GM11168 (cell line): ENCODE measurements around the gene USP14.

Experiments used
- in situ Hi-C: fragments of 300-500 bp; cut with MboI; formaldehyde crosslinking; loops from one replicate; pipeline ENCODE4 v1.12.0; 2022; ENCODE audit warnings: low sequenced_read_pairs; ENCODE audit not compliant: unreplicated experiment

USP14 gene

GRCh38 chr18:159037-159652, 788 bp downstream of the USP14 start:
- in situ Hi-C loops: no loop called here

DNA sequence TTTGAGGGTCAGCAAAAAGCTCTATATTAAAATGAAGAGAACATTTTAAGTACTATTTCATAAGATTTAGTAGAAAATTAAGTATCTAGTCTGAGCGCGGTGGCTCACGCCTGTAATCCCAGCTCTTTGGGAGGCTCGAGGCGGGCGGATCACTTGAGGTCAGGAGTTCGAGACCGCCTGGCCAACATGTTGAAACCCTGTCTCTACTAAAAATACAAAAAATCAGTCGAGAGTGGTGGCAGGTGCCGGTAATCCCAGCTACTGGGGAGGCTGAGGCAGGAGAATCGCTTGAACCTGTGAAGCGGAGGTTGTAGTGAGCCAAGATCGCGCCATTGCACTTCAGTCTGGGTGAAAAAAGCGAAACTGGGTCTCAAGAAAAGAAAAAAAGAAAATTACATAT, 1.6 kb downstream of the USP14 start:
- in situ Hi-C loops: no loop called here

DNA sequence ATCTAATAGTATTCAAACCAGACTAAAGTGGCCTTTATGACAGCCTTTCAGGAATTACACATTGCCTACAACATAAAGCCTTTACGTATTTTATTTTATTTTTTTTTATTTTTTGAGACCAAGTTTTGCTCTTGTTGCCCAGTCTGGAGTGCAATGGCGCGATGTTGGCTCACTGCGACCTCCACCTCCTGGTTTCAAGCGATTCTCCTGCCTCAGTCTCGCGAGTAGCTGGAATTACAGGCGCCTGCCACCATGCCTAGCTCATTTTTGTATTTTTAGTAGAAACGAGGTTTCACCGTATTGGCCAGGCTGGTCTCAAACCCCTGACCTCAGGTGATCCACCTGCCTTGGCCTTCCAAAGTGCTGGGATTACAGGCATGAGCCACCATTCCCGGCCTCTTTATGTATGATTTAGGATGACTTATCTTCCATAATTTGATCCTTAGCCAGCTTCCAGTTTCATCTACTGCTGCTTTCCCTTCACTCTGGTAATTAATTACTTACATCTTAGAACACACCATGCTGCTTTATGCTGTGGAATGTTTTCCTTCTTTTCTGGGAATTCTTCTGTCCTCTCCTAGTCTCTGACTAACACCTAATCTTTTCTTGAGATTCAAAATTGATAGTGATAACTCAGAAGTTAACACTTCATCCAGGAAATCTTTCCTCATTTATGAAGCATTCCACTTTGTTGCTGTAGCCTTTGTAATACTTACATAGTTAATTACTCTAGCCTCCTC, 2.6 kb downstream of the USP14 start:
- in situ Hi-C loops: no loop called here

GRCh38 chr18:172361-172760, 14.0 kb downstream of the USP14 start:
- in situ Hi-C loops: no loop called here

DNA sequence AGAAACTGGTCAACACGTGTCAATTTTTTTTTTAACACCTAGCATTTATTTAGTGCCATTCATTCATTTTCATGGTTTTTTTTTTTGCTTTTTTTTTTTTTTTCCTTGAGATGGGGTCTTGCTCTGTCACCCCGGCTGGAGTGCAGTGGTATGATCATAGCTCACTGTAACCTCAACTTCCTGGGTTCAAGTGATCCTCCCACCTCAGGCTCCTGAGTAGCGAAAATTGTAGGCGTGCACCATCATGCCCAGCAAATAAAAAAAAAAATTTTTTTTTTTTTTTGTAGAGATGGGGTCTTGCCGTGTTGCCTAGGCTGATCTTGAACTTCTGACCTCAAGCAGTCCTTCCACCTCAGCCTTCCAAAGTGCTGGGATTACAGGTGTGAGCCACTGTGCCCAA, 21.1 kb downstream of the USP14 start:
- in situ Hi-C loops: no loop called here

DNA sequence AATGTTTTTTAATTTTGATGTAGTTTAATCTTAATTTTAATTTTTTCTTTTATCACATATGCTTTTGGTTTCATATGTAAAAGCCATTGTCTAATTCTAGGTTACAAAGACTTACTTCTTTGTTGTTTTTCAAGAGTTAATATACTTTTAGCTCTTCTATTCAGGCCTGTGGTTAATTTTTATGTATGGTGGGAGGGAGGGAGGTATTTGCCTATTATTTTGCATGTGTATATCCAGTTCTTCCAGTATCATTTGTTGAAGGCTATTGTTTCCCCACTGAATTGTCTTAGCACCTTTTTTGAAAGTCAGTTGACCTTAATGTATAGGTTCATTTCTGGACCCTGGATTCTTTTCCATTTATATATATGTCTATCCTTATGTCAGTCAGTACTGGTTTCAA, 23.4 kb downstream of the USP14 start:
- in situ Hi-C loops: no loop called here

- in situ Hi-C loops: no loop called here
Measured at GRCh38 chr18:183769-184168, 25.4 kb downstream of the USP14 start.

- in situ Hi-C loops: no loop called here
Measured at GRCh38 chr18:189254-189653, 30.9 kb downstream of the USP14 start.

DNA sequence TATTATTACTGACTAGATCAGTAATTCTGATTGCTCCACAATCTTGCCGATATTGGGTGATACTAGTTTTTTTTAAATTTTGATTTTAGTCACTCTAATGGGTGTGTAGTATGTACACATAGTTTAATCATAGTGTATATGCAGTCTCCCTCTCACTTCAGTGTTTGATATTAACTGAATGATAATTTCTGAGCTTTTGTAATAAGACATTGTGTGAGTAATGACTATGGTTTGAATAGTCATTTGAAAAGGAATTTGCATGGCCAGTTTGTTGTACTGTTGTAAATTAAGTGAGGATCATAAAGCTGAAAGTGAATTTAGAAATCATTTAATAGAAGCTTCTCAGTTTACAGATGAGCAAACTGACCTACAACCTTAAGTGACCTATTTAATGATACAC, 33.4 kb downstream of the USP14 start:
- in situ Hi-C loops: no loop called here

- in situ Hi-C loops: no loop called here
Measured at GRCh38 chr18:192801-193200, 34.4 kb downstream of the USP14 start.

- in situ Hi-C loops: no loop called here
Measured at GRCh38 chr18:195651-196050, 37.3 kb downstream of the USP14 start.

- in situ Hi-C loops: no loop called here
Measured at GRCh38 chr18:199214-199613, 40.9 kb downstream of the USP14 start.

DNA sequence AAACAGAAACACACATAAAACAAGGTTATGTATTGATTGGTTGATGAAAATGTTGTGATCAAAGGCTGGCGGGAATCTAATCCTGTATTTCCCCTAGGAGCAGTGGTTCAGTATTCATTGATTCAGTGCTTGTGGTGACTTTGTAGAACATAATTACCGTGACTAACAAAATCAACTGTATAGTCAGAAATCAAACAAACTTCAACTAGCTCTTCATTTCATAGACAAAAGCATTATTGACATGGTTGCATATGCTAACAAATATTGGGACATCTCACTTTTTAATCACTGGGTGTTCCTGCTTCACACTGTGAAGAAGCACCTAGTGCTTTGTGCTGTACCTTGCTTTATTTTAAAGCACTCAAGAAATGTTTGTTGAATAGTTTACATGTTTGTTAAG, 41.4 kb downstream of the USP14 start:
- in situ Hi-C loops: no loop called here

DNA sequence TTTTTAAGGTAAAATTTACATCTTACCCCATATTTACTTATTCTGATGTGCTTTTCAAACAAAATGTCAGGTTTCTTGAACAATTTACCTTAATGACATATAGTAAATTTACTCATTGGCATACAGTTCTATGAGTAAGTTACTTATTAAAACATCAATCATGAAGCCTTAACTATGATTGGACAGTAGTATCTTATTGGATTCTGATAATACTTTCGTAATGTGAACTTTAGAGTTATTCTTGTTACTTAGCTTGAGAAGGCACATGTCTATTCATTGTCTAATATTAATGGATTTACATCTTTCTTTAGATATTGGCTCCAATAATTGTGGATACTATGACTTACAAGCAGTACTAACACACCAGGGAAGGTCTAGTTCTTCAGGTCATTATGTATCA, 51.7 kb downstream of the USP14 start:
- in situ Hi-C loops: no loop called here

- in situ Hi-C loops: no loop called here
Measured at GRCh38 chr18:210733-211132, 52.4 kb downstream of the USP14 start.

DNA sequence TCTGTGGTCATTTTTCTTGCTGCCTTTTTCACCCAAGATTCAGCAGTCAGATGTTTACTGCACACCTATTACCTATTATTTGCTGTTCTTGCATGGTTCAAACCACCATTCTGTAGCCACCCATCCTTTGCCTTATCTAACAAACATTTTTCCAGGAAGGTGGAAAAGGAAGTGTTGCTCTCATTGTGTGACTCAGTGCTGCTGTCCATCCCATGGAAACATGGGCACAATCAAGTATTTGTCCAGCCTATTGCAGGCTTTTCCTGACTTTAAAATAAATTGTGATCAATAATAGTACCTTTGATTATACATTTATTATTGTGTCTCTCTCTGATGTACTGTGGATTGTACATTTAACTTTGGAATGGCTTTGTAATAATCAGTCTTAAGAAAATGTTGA, 53.2 kb downstream of the USP14 start:
- in situ Hi-C loops: no loop called here

- in situ Hi-C loops: no loop called here
Measured at GRCh38 chr18:212780-213179, 54.4 kb downstream of the USP14 start.

GRCh38 chr18:213505-213904, 55.1 kb downstream of the USP14 start:
- in situ Hi-C loops: no loop called here

DNA sequence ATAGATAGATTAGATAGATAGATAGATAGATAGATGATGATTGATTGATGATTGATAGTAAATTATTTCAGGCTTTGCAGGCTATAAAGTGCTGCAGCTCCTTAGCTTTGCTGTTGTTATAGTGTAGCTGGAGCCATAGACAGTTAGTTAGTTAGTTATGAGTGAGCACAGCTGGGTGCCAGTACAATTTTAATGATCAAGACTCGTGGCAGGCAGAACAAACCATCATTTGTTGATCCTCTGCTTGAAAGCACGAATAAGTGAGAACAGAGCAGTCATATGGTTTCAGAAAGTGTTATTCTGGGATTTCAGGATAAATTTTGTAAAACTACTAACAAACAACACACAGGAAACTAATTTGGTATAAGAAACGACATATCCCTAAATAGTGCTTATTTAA, 55.6 kb downstream of the USP14 start:
- in situ Hi-C loops: no loop called here

GRCh38 chr18:215448-216010, 57.2 kb downstream of the USP14 start:
- in situ Hi-C loops: no loop called here

- in situ Hi-C loops: no loop called here
Measured at GRCh38 chr18:217532-218336, 59.4 kb downstream of the USP14 start.
